OCI-LY7 (cell line): ENCODE measurements around the gene TDRD10. TPM values are rescaled to one million over a fixed set of nuclear protein-coding genes. Genes with fewer than 3 reads are reported as not detected.

Experiments used
- BruUV-seq: library from RNA; stranded (reverse); fragments of 400-500 nt; replicated peaks from 2 replicates; lab custom pipeline; 2021; lab: Mats Ljungman, UMichigan
- CTCF ChIA-PET: fragments of 300-600 bp; sonication (Branson Sonifier 250); formaldehyde crosslinking; loops from one replicate; lab custom pipeline; 2022; ENCODE audit warnings: antibody characterized with exemption; ENCODE audit not compliant: unreplicated experiment; lab: Charles Lee
- POLR2A ChIA-PET: fragments of 300-600 bp; sonication (Branson Sonifier 250); formaldehyde crosslinking; loops from one replicate; lab custom pipeline; 2022; ENCODE audit warnings: antibody characterized with exemption; lab: Charles Lee
- DNase-seq: peaks from one replicate; pipeline ENCODE4 v3.0.0-alpha.2; 2015; ENCODE audit warnings: low spot score
- H2AFZ ChIP-seq: fragments of 200-600 bp; sonication (generic), shearing (Covaris generic); 2 replicates; pipeline ENCODE4 v1.6.1; 2014; ENCODE audit warnings: mild to moderate bottlenecking, antibody characterized with exemption, low read length, moderate library complexity
- H3K27ac ChIP-seq: fragments of 200-600 bp; sonication (generic); 2 replicates; pipeline ENCODE4 v1.5.1; 2014; ENCODE audit warnings: mixed run types, low read depth, mild to moderate bottlenecking, moderate library complexity, low read length, inconsistent platforms; ENCODE audit not compliant: poor library complexity, severe bottlenecking
- H3K36me3 ChIP-seq: fragments of 200-600 bp; sonication (generic); 2 replicates; pipeline ENCODE4 v1.6.1; 2014; ENCODE audit warnings: mild to moderate bottlenecking, antibody characterized with exemption, low read length, moderate library complexity, mixed read lengths; ENCODE audit not compliant: insufficient read depth
- H3K4me1 ChIP-seq: fragments of 200-600 bp; sonication (generic); 2 replicates; pipeline ENCODE4 v1.5.1; 2014; ENCODE audit warnings: mild to moderate bottlenecking, low read length; ENCODE audit not compliant: insufficient read depth, poor library complexity, severe bottlenecking
- H3K4me2 ChIP-seq: fragments of 200-600 bp; sonication (generic); 2 replicates; pipeline ENCODE4 v1.6.1; 2014; ENCODE audit warnings: mild to moderate bottlenecking, low read length
- H3K4me3 ChIP-seq: fragments of 200-600 bp; sonication (generic); 2 replicates; pipeline ENCODE4 v1.5.1; 2014; ENCODE audit warnings: mild to moderate bottlenecking, low read depth, low read length; ENCODE audit not compliant: poor library complexity, severe bottlenecking
- H3K79me2 ChIP-seq: fragments of 200-600 bp; sonication (generic); 2 replicates; pipeline ENCODE4 v1.6.1; 2016; ENCODE audit warnings: low read depth, mild to moderate bottlenecking, low read length, moderate library complexity, mixed read lengths; ENCODE audit not compliant: insufficient read depth
- H3K9me2 ChIP-seq: fragments of 200-600 bp; sonication (generic); 2 replicates; pipeline ENCODE4 v1.6.1; 2016; ENCODE audit warnings: mild to moderate bottlenecking, low read length, mixed read lengths; ENCODE audit not compliant: insufficient read depth
- H3K9me3 ChIP-seq: fragments of 200-600 bp; sonication (generic); 2 replicates; pipeline ENCODE4 v1.6.1; 2014; ENCODE audit warnings: mild to moderate bottlenecking, mixed run types, low read length, mixed read lengths
- H4K20me1 ChIP-seq: fragments of 200-600 bp; sonication (generic); 2 replicates; pipeline ENCODE4 v1.6.1; 2014; ENCODE audit warnings: mild to moderate bottlenecking, antibody characterized with exemption, low read length, moderate library complexity, mixed read lengths; ENCODE audit not compliant: insufficient read depth
- EZH2phosphoT487 ChIP-seq: fragments of 200-600 bp; sonication (generic); IDR thresholded peaks from 2 replicates; pipeline ENCODE4 v1.6.1; 2018; ENCODE audit warnings: low read depth, borderline replicate concordance, mild to moderate bottlenecking, mixed run types, antibody characterized with exemption, low read length, moderate library complexity, mixed read lengths
- intact Hi-C: fragments of 100-400 bp; cut with micrococcal nuclease; formaldehyde crosslinking; loops from one replicate; pipeline ENCODE4 v1.10.0; 2022; ENCODE audit not compliant: unreplicated experiment
- total RNA-seq, 2 experiments: library from RNA; depleted of rRNA in 1 of 2; stranded (reverse); fragments of >200 nt in 1 of 2; shearing (Covaris generic) in 1 of 2; gene quantifications; 2 replicates each; pipeline ENCODE4 v1.2.3, GENCODE V29; 2014 to 2022
- TF ChIP-seq, protein P1 (sequence below): fragments of 200-600 bp; sonication (generic); conservative IDR thresholded peaks from 2 replicates; pipeline ENCODE4 v1.5.1; 2014; ENCODE audit warnings: mild to moderate bottlenecking, antibody characterized with exemption, low read length, moderate library complexity, mixed read lengths

TDRD10 gene
- total RNA-seq, 2 experiments from 2014 or later = 0.13 TPM; not detected in 1

DNA sequence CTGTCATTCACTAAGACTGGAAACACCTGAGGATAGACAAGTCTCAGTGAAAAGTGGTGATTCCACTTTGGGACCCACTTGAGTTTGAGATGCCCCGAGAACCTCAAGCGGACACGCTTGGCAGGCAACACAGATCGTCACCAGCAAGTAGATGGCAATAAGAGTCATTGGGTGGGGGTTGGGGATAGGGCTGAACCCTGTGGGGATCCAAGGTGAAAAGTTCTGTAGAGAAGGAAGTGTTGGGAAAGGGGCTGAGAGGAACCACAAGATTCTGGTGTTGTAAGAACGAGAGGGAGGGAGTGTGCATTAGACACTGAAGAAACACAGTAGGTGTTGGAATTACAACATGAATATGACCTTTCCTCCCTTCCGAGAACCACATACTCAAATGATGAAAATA is 45.4 kb upstream of the TDRD10 start:
- no TSS peak for BruUV-seq
- Histone ChIP-seq H3K4me2 (no peak overlapping the region), H2AFZ (no peak overlapping the region), H3K36me3 (no peaks in the 10 kb centered on the region), H3K9me2 (no peaks in the 10 kb centered on the region), H3K27ac (no peak overlapping the region), H3K4me3 (no peak overlapping the region), H3K79me2 (no peaks in the 10 kb centered on the region), H3K9me3 (no peaks in the 10 kb centered on the region), H4K20me1 (no peaks in the 10 kb centered on the region), H3K4me1 (no peaks in the 10 kb centered on the region)
- CTCF ChIA-PET = no interaction called here
- no peak for DNase-seq
- no peak for TF ChIP-seq EZH2phosphoT487
- TF ChIP-seq, protein P1, sequence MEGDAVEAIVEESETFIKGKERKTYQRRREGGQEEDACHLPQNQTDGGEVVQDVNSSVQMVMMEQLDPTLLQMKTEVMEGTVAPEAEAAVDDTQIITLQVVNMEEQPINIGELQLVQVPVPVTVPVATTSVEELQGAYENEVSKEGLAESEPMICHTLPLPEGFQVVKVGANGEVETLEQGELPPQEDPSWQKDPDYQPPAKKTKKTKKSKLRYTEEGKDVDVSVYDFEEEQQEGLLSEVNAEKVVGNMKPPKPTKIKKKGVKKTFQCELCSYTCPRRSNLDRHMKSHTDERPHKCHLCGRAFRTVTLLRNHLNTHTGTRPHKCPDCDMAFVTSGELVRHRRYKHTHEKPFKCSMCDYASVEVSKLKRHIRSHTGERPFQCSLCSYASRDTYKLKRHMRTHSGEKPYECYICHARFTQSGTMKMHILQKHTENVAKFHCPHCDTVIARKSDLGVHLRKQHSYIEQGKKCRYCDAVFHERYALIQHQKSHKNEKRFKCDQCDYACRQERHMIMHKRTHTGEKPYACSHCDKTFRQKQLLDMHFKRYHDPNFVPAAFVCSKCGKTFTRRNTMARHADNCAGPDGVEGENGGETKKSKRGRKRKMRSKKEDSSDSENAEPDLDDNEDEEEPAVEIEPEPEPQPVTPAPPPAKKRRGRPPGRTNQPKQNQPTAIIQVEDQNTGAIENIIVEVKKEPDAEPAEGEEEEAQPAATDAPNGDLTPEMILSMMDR = no peak
- POLR2A ChIA-PET = no interaction called here
- intact Hi-C loops = no loop called here

DNA sequence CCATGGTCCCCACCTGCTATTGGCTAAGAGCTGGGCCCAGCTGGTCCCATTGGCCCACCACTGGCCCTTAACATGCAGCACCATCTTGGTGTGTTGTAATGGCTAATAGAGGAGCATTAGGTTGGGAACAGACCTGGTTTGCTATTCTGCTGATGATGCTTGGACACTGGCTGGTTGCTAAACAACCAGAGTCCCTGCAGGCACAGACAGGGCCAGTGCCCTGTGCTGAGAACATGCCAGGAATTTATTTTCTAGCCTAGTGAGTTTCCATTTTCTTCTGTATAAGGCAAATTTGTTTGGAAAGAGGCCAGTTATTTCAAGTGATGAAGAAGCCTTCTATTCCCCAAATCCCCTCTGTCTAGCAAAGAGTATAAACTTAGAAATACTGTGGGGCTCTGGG is 42.9 kb upstream of the TDRD10 start:
- intact Hi-C loops = no loop called here
- no peak for DNase-seq
- Histone ChIP-seq H3K79me2 (no peaks in the 10 kb centered on the region), H3K9me2 (no peaks in the 10 kb centered on the region), H2AFZ (no peak overlapping the region), H4K20me1 (no peaks in the 10 kb centered on the region), H3K27ac (no peak overlapping the region), H3K4me1 (no peaks in the 10 kb centered on the region), H3K4me2 (no peak overlapping the region), H3K4me3 (no peak overlapping the region), H3K9me3 (no peaks in the 10 kb centered on the region), H3K36me3 (no peaks in the 10 kb centered on the region)
- ChIA-PET CTCF (no interaction called here), POLR2A (no interaction called here)
- TF ChIP-seq, protein P1 = no peak
- BruUV-seq = no TSS peak

GRCh38 chr1:154460695-154461260 is 41.2 kb upstream of the TDRD10 start:
- H3K4me2 ChIP-seq = no peak overlapping the region
- ChIA-PET CTCF (no interaction called here), POLR2A (no interaction called here)
- H3K9me3 ChIP-seq = no peaks in the 10 kb centered on the region
- intact Hi-C loops = no loop called here
- no peak overlapping the region for H3K27ac ChIP-seq
- no peak overlapping the region for H2AFZ ChIP-seq
- no peaks in the 10 kb centered on the region for H3K79me2 ChIP-seq
- H3K4me1 ChIP-seq = no peaks in the 10 kb centered on the region
- H3K36me3 ChIP-seq = no peaks in the 10 kb centered on the region
- no peak overlapping the region for H3K4me3 ChIP-seq
- no TSS peak for BruUV-seq
- no peaks in the 10 kb centered on the region for H4K20me1 ChIP-seq
- H3K9me2 ChIP-seq = no peaks in the 10 kb centered on the region
- TF ChIP-seq, protein P1 = no peak
- TF ChIP-seq EZH2phosphoT487 = no peak
- no peak for DNase-seq
